Mammary epithelial cell (primary cell): ENCODE data around the gene STX8.

ENCODE experiments used
- CTCF ChIP-seq, 2 donors: IDR thresholded peaks in 1 of 2; conservative IDR thresholded peaks in 1 of 2; 2 replicates each; pipeline ENCODE4 v1.5.1; 2011 to 2012; ENCODE audit warnings: inconsistent platforms in 2 of 2, low read length in 2 of 2, mild to moderate bottlenecking in 2 of 2, control low read depth in 1 of 2, low read depth in 1 of 2; ENCODE audit not compliant: insufficient read depth in 1 of 2; ENCODE audit errors: extremely low read depth in 1 of 2
- EZH2 ChIP-seq: IDR thresholded peaks from 2 replicates; pipeline ENCODE4 v1.6.1; 2012; ENCODE audit warnings: low read length, inconsistent platforms, borderline replicate concordance

DNA sequence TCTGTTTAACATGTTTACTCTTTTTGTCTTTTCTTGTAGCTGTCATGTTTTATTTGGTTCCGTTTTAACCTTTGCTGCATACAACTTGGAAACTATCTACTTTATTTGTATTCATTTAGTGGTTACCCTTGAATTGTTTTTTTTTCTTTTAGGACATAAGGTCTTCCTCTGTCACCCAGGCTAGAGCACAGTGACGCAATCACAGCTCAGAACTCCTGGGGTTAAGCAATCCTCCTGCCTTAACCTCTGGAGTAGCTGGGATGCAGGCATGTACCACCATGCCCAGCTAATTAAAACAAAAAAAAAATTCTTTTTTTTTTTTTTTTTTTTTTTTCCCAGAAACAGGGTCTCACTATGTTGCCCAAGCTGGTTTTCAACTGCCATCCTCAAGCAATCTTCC, 39.9 kb upstream of the STX8 start:
- TF ChIP-seq CTCF (conservative IDR thresholded peaks at IDR 0.05 in 1 of 2, IDR thresholded peaks at IDR 0.05 in 1 of 2; ENCODE audit: extremely low read depth in 1 of 2, insufficient read depth in 1 of 2, low read depth in 1 of 2, low read length in 2 of 2) (no peak), EZH2 (no peak)
